GM23338 (cell line): ENCODE data around the gene GCN1. TPM values are rescaled to one million over a fixed set of nuclear protein-coding genes. Genes with fewer than 3 reads are reported as not detected.
A peak's percentile ranks its signal among the peaks of the same experiment; 100 is the strongest.

ENCODE experiments used
- ATAC-seq: fragments of 200-7000 bp; cut with Tn5 transposase; 3 replicates; pipeline ENCODE4 v1.9.1; 2020
- DNase-seq: peaks from one replicate; pipeline ENCODE4 v3.0.0-alpha.2; 2015; ENCODE audit warnings: low spot score
- H2AFZ ChIP-seq: fragments of 200-600 bp; sonication (generic); 2 replicates; pipeline ENCODE4 v1.8.0; 2016; ENCODE audit warnings: antibody characterized with exemption, mild to moderate bottlenecking, moderate library complexity
- H3F3A ChIP-seq: fragments of 200-600 bp; sonication (generic); replicated peaks from 2 replicates; pipeline ENCODE4 v1.8.0; 2017; ENCODE audit warnings: antibody characterized with exemption, mixed run types, low read depth
- H3K27ac ChIP-seq: fragments of 200-600 bp; sonication (generic); 2 replicates; pipeline ENCODE4 v1.6.1; 2016; ENCODE audit warnings: low read depth
- H3K27me3 ChIP-seq: fragments of 200-600 bp; sonication (generic); 2 replicates; pipeline ENCODE4 v1.8.0; 2016; ENCODE audit warnings: mild to moderate bottlenecking, mixed run types, moderate library complexity; ENCODE audit not compliant: insufficient read depth
- H3K36me3 ChIP-seq: fragments of 200-600 bp; sonication (generic); 2 replicates; pipeline ENCODE4 v1.8.0; 2016; ENCODE audit warnings: mild to moderate bottlenecking; ENCODE audit not compliant: insufficient read depth
- H3K4me1 ChIP-seq: fragments of 200-600 bp; sonication (generic); 2 replicates; pipeline ENCODE4 v1.8.0; 2016; ENCODE audit warnings: mild to moderate bottlenecking, moderate library complexity; ENCODE audit not compliant: insufficient read depth
- H3K4me2 ChIP-seq: fragments of 200-600 bp; sonication (generic); 2 replicates; pipeline ENCODE4 v1.7.1; 2017; ENCODE audit warnings: mixed run types
- H3K4me3 ChIP-seq: fragments of 200-600 bp; sonication (generic); 2 replicates; pipeline ENCODE4 v1.6.1; 2016; ENCODE audit warnings: mixed run types
- H3K79me2 ChIP-seq: fragments of 200-600 bp; sonication (generic); replicated peaks from 2 replicates; pipeline ENCODE4 v1.8.0; 2017; ENCODE audit warnings: mild to moderate bottlenecking; ENCODE audit not compliant: insufficient read depth
- H3K9me2 ChIP-seq: fragments of 200-600 bp; sonication (generic); 2 replicates; pipeline ENCODE4 v1.8.0; 2017; ENCODE audit not compliant: insufficient read depth
- H4K20me1 ChIP-seq: fragments of 200-600 bp; sonication (generic); replicated peaks from 2 replicates; pipeline ENCODE4 v1.8.0; 2017; ENCODE audit warnings: mild to moderate bottlenecking; ENCODE audit not compliant: insufficient read depth
- H3K27ac Mint-ChIP-seq: 2 replicates; pipeline ENCODE4 v1.8.0; 2020; ENCODE audit warnings: inconsistent platforms, mild to moderate bottlenecking, moderate library complexity, mixed read lengths
- H3K27me3 Mint-ChIP-seq: 3 replicates; pipeline ENCODE4 v1.8.0; 2022; ENCODE audit warnings: low read depth, mild to moderate bottlenecking, moderate library complexity, mixed read lengths, inconsistent platforms; ENCODE audit not compliant: insufficient read depth, poor library complexity
- H3K36me3 Mint-ChIP-seq: 3 replicates; pipeline ENCODE4 v1.8.0; 2021; ENCODE audit warnings: low read depth, mild to moderate bottlenecking, inconsistent platforms, moderate library complexity, mixed read lengths
- H3K4me1 Mint-ChIP-seq: 3 replicates; pipeline ENCODE4 v1.8.0; 2020; ENCODE audit warnings: mild to moderate bottlenecking, inconsistent platforms, mixed read lengths
- H3K4me3 Mint-ChIP-seq: 3 replicates; pipeline ENCODE4 v1.8.0; 2021; ENCODE audit warnings: moderate library complexity, mild to moderate bottlenecking, inconsistent platforms, mixed read lengths
- H3K9me3 Mint-ChIP-seq: 3 replicates; pipeline ENCODE4 v1.8.0; 2020; ENCODE audit warnings: moderate library complexity, mild to moderate bottlenecking, inconsistent platforms, mixed read lengths
- EZH2 ChIP-seq: fragments of 200-600 bp; sonication (generic); IDR thresholded peaks from one replicate; pipeline ENCODE4 v1.8.0; 2017; ENCODE audit warnings: antibody characterized with exemption, mild to moderate bottlenecking, low read depth; ENCODE audit not compliant: unreplicated experiment
- EZH2phosphoT487 ChIP-seq: fragments of 200-600 bp; sonication (generic); IDR thresholded peaks from one replicate; pipeline ENCODE4 v1.8.1; 2018; ENCODE audit warnings: antibody characterized with exemption; ENCODE audit not compliant: unreplicated experiment
- JUNB ChIP-seq: IDR thresholded peaks from one replicate; pipeline ENCODE4 v1.6.1; 2016; ENCODE audit warnings: antibody characterized with exemption; ENCODE audit not compliant: unreplicated experiment
- POLR2AphosphoS5 ChIP-seq: IDR thresholded peaks from 2 replicates; pipeline ENCODE4 v1.6.1; 2016; ENCODE audit warnings: antibody characterized with exemption, low read depth
- polyA plus RNA-seq: library from polyadenylated mRNA; unstranded; fragments of >200 nt; fragmentation: Nextera tagmentation; extraction: Ambion mirVana; gene quantifications from 2 replicates; pipeline ENCODE4 v1.2.1, GENCODE V29; 2016
- total RNA-seq: library from RNA; depleted of rRNA; stranded (reverse); fragments of >200 nt; shearing (Covaris generic); gene quantifications from 2 replicates; pipeline ENCODE4 v1.2.3, GENCODE V29; 2014
- TF ChIP-seq, protein P1 (sequence below): fragments of 250-450 bp; sonication (Bioruptor Pico); IDR thresholded peaks from 2 replicates; pipeline ENCODE4 v1.5.0; 2020; ENCODE audit warnings: mild to moderate bottlenecking, moderate library complexity
- TF ChIP-seq, protein P2 (sequence below): IDR thresholded peaks from 2 replicates; pipeline ENCODE4 v1.6.1; 2016; ENCODE audit warnings: antibody characterized with exemption

The GCN1 gene
- total and polyA plus RNA-seq, 2 experiments from 2014 or later = 18.0 to 177 TPM

DNA sequence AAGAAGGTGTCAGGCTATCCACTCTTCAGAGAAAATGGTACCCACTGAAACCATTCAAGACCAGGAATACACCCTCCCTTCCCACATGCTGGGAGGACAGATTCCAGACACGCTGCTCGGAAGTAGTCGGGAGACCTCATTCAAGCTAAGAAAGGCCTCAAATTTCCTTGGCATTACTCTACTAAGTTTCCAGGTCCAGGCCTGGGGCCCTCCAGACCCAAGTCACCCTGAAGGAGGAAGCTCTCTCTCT lies 33.5 kb upstream of the GCN1 start (continued):
- TF ChIP-seq, protein P1, sequence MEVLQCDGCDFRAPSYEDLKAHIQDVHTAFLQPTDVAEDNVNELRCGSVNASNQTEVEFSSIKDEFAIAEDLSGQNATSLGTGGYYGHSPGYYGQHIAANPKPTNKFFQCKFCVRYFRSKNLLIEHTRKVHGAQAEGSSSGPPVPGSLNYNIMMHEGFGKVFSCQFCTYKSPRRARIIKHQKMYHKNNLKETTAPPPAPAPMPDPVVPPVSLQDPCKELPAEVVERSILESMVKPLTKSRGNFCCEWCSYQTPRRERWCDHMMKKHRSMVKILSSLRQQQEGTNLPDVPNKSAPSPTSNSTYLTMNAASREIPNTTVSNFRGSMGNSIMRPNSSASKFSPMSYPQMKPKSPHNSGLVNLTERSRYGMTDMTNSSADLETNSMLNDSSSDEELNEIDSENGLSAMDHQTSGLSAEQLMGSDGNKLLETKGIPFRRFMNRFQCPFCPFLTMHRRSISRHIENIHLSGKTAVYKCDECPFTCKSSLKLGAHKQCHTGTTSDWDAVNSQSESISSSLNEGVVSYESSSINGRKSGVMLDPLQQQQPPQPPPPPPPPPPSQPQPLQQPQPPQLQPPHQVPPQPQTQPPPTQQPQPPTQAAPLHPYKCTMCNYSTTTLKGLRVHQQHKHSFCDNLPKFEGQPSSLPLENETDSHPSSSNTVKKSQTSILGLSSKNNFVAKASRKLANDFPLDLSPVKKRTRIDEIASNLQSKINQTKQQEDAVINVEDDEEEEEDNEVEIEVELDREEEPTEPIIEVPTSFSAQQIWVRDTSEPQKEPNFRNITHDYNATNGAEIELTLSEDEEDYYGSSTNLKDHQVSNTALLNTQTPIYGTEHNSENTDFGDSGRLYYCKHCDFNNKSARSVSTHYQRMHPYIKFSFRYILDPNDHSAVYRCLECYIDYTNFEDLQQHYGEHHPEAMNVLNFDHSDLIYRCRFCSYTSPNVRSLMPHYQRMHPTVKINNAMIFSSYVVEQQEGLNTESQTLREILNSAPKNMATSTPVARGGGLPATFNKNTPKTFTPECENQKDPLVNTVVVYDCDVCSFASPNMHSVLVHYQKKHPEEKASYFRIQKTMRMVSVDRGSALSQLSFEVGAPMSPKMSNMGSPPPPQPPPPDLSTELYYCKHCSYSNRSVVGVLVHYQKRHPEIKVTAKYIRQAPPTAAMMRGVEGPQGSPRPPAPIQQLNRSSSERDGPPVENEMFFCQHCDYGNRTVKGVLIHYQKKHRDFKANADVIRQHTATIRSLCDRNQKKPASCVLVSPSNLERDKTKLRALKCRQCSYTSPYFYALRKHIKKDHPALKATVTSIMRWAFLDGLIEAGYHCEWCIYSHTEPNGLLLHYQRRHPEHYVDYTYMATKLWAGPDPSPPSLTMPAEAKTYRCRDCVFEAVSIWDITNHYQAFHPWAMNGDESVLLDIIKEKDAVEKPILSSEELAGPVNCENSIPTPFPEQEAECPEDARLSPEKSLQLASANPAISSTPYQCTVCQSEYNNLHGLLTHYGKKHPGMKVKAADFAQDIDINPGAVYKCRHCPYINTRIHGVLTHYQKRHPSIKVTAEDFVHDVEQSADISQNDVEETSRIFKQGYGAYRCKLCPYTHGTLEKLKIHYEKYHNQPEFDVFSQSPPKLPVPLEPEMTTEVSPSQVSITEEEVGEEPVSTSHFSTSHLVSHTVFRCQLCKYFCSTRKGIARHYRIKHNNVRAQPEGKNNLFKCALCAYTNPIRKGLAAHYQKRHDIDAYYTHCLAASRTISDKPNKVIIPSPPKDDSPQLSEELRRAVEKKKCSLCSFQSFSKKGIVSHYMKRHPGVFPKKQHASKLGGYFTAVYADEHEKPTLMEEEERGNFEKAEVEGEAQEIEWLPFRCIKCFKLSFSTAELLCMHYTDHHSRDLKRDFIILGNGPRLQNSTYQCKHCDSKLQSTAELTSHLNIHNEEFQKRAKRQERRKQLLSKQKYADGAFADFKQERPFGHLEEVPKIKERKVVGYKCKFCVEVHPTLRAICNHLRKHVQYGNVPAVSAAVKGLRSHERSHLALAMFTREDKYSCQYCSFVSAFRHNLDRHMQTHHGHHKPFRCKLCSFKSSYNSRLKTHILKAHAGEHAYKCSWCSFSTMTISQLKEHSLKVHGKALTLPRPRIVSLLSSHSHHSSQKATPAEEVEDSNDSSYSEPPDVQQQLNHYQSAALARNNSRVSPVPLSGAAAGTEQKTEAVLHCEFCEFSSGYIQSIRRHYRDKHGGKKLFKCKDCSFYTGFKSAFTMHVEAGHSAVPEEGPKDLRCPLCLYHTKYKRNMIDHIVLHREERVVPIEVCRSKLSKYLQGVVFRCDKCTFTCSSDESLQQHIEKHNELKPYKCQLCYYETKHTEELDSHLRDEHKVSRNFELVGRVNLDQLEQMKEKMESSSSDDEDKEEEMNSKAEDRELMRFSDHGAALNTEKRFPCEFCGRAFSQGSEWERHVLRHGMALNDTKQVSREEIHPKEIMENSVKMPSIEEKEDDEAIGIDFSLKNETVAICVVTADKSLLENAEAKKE (CRISPR knock-in tag) = no peak
- TF ChIP-seq, protein P2, sequence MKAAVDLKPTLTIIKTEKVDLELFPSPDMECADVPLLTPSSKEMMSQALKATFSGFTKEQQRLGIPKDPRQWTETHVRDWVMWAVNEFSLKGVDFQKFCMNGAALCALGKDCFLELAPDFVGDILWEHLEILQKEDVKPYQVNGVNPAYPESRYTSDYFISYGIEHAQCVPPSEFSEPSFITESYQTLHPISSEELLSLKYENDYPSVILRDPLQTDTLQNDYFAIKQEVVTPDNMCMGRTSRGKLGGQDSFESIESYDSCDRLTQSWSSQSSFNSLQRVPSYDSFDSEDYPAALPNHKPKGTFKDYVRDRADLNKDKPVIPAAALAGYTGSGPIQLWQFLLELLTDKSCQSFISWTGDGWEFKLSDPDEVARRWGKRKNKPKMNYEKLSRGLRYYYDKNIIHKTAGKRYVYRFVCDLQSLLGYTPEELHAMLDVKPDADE = no peak
- no peak for TF ChIP-seq JUNB

DNA sequence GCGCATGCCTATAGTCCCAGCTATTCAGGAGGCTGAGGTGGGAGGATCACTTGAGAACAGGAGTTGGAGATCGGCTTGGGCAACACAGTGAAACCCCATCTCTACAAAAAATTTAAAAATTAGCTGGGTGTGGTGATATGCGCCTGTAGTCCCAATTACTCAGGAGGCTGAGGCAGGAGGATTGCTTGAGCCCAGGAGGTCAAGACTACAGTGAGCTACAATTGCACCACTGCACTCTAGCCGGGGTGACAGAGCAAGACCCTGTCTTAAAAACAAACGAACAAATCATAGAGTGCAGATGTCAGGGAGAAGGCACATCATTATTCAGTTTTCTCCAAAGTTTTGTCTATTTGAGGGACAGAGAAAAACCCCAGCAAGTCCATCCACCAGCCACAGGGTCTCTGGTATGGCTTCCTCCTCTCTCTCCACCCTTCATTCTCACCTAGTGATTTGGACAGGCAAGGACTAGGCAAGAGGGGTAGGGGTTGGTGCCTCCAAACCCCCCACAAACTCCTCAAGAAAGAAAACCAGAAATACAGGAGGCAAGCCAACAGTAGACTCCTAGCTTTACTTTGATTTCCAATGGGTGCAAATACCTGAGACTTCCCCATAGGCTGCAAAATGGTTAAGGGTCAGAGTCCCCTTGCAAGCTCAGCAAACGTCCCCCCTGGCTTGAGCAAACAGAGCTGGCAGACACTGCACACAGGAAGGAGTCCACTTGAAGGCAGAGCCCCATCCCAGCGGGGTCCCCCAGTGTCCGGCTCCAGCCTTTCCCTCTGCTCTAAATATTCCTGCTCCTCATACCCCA lies 32.9 kb upstream of the GCN1 start:
- no peak overlapping the region for H2AFZ ChIP-seq
- H3K36me3 ChIP-seq = no peaks in the 10 kb centered on the region; the same call in 1 of the 2 replicates
- peak overlapping the region; percentile 74 for H3K27ac ChIP-seq
- peak overlapping the region; percentile 26; the same call in 1 of the 2 replicates for H3K4me3 ChIP-seq
- peak overlapping the region; percentile 59 for H3K4me2 ChIP-seq
- no peaks in the 10 kb centered on the region for H3K27me3 ChIP-seq
- Mint-ChIP-seq H3K4me1 (peaks cover 71% of the 10 kb centered on the region), H3K4me3 (peak overlapping the region; percentile 64; the same call in 1 of the 3 replicates), H3K36me3 (peaks cover 27% of the 10 kb centered on the region), H3K27me3 (peaks cover 45% of the 10 kb centered on the region), H3K9me3 (no peaks in the 10 kb centered on the region), H3K27ac (peak overlapping the region; percentile 99)
- no peaks in the 10 kb centered on the region for H3K9me2 ChIP-seq
- ATAC-seq (no peak), DNase-seq (no peak)
- peaks cover 2% of the 10 kb centered on the region; the same call in 1 of the 2 replicates for H4K20me1 ChIP-seq
- peaks cover 30% of the 10 kb centered on the region for H3K79me2 ChIP-seq
- H3F3A ChIP-seq = peaks cover 27% of the 10 kb centered on the region
- peaks cover 47% of the 10 kb centered on the region for H3K4me1 ChIP-seq
- TF ChIP-seq EZH2phosphoT487 (no peak), POLR2AphosphoS5 (no peak), EZH2 (no peak)
